Kidney epithelial cell (primary cell): ENCODE data around the gene KRTAP17-1. TPM values are rescaled to one million over a fixed set of nuclear protein-coding genes. Genes with fewer than 3 reads are reported as not detected.

Source experiments
- DNase-seq: peaks from one replicate; pipeline ENCODE4 v3.0.0-alpha.2; 2010; ENCODE audit warnings: low read depth
- H3K27me3 ChIP-seq: 2 replicates; pipeline ENCODE4 v1.6.0; 2011; ENCODE audit warnings: low read length; ENCODE audit not compliant: control insufficient read depth, insufficient read depth
- H3K36me3 ChIP-seq: 2 replicates; pipeline ENCODE4 v1.5.1; 2011; ENCODE audit warnings: low read length; ENCODE audit not compliant: control insufficient read depth, insufficient read depth
- H3K4me3 ChIP-seq: 2 replicates; pipeline ENCODE4 v1.5.1; 2011; ENCODE audit warnings: low read depth, mild to moderate bottlenecking, control low read depth, low read length
- total RNA-seq: library from RNA; depleted of rRNA; stranded (reverse); fragments of >200 nt; gene quantifications from 2 replicates; pipeline ENCODE4 v1.2.3, GENCODE V29; 2015
- TF ChIP-seq, protein P1 (sequence below): IDR thresholded peaks from 2 replicates; pipeline ENCODE4 v1.5.1; 2011; ENCODE audit warnings: mild to moderate bottlenecking, moderate library complexity, low read length, control low read depth, inconsistent platforms; ENCODE audit not compliant: insufficient read depth, poor library complexity, severe bottlenecking

The KRTAP17-1 gene
- total RNA-seq, 1 donor from 2014 or later = not detected

DNA sequence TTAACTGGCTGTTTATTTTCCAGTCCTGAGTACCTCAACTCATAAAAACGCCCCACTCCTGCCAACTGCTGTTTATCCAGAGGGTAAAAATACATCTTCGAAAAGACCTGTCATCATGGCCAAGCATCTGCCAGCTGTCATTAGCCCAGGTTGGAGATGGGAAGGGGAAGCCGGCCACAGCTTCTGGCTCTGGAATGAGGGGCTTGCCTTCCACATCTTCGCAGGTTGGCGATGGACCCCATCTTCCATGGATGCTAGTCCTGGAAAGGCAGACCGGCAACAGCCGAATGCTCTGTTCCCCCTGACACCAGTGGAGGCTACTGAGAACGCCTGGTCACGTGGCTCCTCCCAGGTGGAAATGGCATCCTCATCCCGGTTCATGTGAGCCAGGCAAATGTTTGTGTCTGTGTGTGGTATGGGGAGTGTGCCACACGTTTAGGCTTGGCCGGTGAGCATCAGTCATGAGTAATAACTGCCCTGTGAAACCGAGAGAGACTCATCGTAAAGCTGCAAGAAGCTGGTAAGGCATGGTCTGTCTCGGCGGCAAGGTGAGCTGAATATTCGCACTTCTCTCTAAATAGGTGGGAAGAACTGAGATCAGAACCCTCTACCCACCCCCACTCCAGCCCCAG lies 420 bp upstream of the KRTAP17-1 start:
- DNase-seq = no peak
- TF ChIP-seq, protein P1, sequence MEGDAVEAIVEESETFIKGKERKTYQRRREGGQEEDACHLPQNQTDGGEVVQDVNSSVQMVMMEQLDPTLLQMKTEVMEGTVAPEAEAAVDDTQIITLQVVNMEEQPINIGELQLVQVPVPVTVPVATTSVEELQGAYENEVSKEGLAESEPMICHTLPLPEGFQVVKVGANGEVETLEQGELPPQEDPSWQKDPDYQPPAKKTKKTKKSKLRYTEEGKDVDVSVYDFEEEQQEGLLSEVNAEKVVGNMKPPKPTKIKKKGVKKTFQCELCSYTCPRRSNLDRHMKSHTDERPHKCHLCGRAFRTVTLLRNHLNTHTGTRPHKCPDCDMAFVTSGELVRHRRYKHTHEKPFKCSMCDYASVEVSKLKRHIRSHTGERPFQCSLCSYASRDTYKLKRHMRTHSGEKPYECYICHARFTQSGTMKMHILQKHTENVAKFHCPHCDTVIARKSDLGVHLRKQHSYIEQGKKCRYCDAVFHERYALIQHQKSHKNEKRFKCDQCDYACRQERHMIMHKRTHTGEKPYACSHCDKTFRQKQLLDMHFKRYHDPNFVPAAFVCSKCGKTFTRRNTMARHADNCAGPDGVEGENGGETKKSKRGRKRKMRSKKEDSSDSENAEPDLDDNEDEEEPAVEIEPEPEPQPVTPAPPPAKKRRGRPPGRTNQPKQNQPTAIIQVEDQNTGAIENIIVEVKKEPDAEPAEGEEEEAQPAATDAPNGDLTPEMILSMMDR = no peak
- Histone ChIP-seq H3K27me3 (peaks cover 6% of the 10 kb centered on the region), H3K36me3 (no peaks in the 10 kb centered on the region), H3K4me3 (no peak overlapping the region)

DNA sequence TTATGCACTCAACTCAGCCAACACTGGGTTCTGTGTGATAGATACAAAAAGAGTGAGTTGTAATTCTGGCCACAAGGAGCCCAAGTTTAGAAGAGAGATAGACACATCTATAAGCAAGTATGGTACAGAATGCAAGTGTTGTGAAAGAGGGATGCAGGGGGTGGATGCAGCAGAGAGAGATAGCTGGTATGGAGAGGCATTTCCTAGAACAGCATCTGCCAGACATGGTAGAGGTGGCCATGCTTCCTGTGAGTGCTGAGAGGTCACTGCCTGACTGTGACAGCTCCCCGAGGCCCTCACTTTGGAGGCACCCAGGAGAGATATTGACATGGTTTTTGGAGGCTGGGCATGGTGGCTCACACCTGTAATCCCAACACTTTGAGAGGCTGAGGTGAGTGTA lies 4.4 kb downstream of the KRTAP17-1 start:
- Histone ChIP-seq H3K4me3 (no peak overlapping the region), H3K27me3 (peaks cover 6% of the 10 kb centered on the region), H3K36me3 (no peaks in the 10 kb centered on the region)
- TF ChIP-seq, protein P1 = no peak
- no peak for DNase-seq

DNA sequence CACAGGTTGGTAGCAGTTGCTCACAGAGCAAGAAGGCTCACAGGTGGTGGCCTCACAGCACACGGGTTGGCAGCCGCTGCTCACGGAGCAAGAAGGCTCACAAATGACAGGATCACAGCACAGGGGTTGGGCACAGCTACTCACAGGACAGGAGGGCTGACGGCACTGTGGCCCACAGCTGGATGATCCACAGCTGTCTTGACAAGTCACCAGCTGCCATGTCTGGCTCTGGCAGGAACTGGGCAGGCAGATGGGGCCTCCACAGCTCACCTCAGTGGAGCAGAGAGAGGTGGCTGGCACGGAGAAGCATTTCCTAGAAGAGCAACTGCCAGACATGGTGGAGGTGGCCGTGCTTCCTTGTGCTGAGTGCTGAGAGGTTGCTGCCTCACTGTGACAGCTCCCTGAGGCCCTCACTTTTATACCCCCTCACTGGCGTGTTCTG lies 6.6 kb downstream of the KRTAP17-1 start, which contains the start of gene KRTAP16-1:
TSS of gene KRTAP16-1 (minus strand) at position 392 of the 442 bp plus-strand sequence. CDS start at position 336, 56 bp downstream.
- Histone ChIP-seq H3K36me3 (no peaks in the 10 kb centered on the region), H3K4me3 (no peak within 1 kb of the TSS), H3K27me3 (no peaks in the 10 kb centered on the region)
- TF ChIP-seq, protein P1 = no peak
- no peak for DNase-seq

DNA sequence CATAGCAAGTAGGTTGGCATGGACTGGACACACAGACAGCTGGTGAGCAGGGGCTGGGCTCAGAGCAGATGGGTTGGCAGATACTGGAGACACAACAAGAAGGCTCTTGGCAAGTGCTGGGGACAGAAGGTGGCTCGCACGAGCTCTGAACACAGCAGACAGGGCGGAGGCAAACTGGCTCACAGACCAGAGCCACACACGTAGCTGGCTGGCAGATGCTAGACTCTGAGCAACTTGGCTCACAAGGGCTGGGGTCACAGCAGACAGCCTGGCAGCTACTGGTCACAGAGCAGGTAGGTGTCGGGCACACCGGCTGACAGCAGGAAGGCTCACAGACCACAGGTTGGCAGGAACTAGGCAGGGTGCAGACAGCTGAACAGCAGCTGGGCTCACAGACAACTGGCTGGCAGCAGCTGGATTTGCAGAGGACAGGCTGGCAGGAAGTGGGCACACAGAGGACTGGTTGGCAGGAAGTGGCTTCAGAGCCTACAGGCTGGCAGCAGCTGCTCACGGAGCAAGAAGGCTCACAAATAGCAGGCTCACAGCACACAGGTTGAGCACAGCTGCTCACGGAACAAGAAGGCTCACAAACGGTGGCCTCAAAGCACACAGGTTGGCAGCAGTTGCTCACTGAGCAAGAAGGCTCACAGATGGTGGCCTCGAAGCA lies 7.1 kb downstream of the KRTAP17-1 start:
- TF ChIP-seq, protein P1 = no peak
- Histone ChIP-seq H3K36me3 (no peaks in the 10 kb centered on the region), H3K4me3 (no peak overlapping the region), H3K27me3 (no peaks in the 10 kb centered on the region)
- DNase-seq = no peak

DNA sequence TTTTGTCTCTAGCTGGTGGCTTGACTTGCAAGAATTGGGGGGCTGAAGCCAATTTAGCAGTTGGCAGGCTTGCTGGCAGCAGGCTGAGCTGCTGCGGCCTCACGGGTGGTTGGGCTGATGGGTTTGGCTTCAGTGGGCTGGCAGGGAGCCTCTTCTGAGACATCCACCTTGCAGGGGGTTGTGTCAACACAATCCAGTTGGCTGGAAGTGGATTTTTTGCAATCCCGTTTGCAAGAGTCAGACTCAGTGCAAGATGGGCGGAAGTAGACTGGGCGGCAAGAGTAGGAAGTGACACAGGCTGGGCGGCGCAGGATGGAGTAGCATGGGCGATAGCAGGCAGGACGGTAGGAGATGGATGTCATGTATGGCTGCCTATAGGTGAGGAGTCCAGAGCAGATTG lies 7.9 kb downstream of the KRTAP17-1 start:
- TF ChIP-seq, protein P1 = no peak
- no peak overlapping the region for H3K4me3 ChIP-seq
- DNase-seq = peak; percentile 43

More for the DNA sequence above, 7.9 kb downstream of the KRTAP17-1 start:
- Histone ChIP-seq H3K36me3 (no peaks in the 10 kb centered on the region), H3K27me3 (no peaks in the 10 kb centered on the region)
